ENCODE data around the gene RPL39. TPM values are rescaled to one million over a fixed set of nuclear protein-coding genes. Genes with fewer than 3 reads are reported as not detected.
"Not testable (repeated sequence)": the region's sequence is repeated elsewhere in the genome, so short reads cannot be mapped to it uniquely, and the experiment has no call there.

RPL39 gene
- total RNA-seq, 1 experiment from 2014 or later, result 9,259 TPM

GRCh38 chrX:119757646-119757978 lies 33.8 kb downstream of the RPL39 start:
- Histone ChIP-seq H3K27ac (no peak overlapping the region), H3K36me3 (no peaks in the 10 kb centered on the region), H3K9me3 (replicated peaks) (no peaks in the 10 kb centered on the region), H3K27me3 (no peaks in the 10 kb centered on the region), H3K4me3 (no peak overlapping the region), H3K4me1 (peaks cover 17% of the 10 kb centered on the region)
- DNase-seq, result no peak

- no peaks in the 10 kb centered on the region for H3K27me3 ChIP-seq
- peaks cover 17% of the 10 kb centered on the region for H3K4me1 ChIP-seq
- peak overlapping the region; percentile 35 for H3K27ac ChIP-seq
- no peak overlapping the region for H3K4me3 ChIP-seq
- DNase-seq, result no peak
- no peaks in the 10 kb centered on the region for H3K9me3 ChIP-seq (replicated peaks)
- no peaks in the 10 kb centered on the region for H3K36me3 ChIP-seq
These were observed 34.3 kb downstream of the RPL39 start for GRCh38 chrX:119756926-119757635.

- Histone ChIP-seq H3K9me3 (replicated peaks) (no peaks in the 10 kb centered on the region), H3K27ac (peak overlapping the region; percentile 35), H3K4me1 (peaks cover 17% of the 10 kb centered on the region), H3K36me3 (no peaks in the 10 kb centered on the region), H3K4me3 (peak overlapping the region; percentile 9; the same call in 1 of the 2 replicates), H3K27me3 (no peaks in the 10 kb centered on the region)
- DNase-seq, result peak; percentile 62 to 63
These were observed 35.4 kb downstream of the RPL39 start for GRCh38 chrX:119755981-119756533.

DNA sequence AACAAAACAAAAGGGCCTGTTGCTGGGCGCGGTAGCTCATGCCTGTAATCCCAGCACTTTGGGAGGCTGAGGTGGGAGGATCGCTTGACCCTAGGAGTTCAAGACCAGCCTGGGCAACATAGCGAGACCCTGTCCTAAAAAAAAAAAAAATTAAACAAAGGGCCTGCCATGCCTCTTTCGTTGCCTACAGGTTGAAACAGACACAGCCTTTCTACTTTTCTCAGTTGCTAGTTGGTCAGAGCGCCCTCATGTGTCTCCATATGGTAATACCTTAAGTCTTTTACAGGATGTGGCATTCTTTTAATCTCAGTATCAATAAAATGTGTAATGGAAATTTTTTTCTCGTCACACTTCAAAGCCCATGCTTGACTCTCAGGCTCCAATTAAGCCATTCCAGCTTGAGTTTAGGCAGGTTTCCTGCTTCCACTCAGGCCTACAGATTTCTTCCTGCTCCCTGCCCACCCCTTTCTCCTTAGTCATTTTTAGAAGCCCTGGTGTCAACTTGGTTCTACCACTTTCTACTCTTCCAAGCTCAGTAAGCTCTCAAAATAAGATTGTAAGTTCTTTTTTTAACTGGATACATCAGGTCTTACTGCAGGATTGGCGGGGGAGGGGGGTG lies 37.7 kb downstream of the RPL39 start:
- Histone ChIP-seq H3K4me3 (no peak overlapping the region), H3K27me3 (no peaks in the 10 kb centered on the region), H3K27ac (no peak overlapping the region), H3K36me3 (no peaks in the 10 kb centered on the region), H3K9me3 (replicated peaks) (no peaks in the 10 kb centered on the region), H3K4me1 (peaks cover 17% of the 10 kb centered on the region)
- DNase-seq, result peak; percentile 45 to 80

- H3K27me3 ChIP-seq, result no peaks in the 10 kb centered on the region
- no peak overlapping the region for H3K4me3 ChIP-seq
- H3K36me3 ChIP-seq, result no peaks in the 10 kb centered on the region
- H3K9me3 ChIP-seq (replicated peaks), result no peaks in the 10 kb centered on the region
- no peak overlapping the region for H3K27ac ChIP-seq
- H3K4me1 ChIP-seq, result peaks cover 17% of the 10 kb centered on the region
- DNase-seq, result no peak
These were observed 38.4 kb downstream of the RPL39 start for GRCh38 chrX:119753001-119753400.

GRCh38 chrX:119750751-119751150 lies 40.7 kb downstream of the RPL39 start:
- H3K4me3 ChIP-seq; H3K4me1 ChIP-seq; H3K27ac ChIP-seq; H3K27me3 ChIP-seq; H3K36me3 ChIP-seq; H3K9me3 ChIP-seq (replicated peaks); DNase-seq: not testable (repeated sequence)

DNA sequence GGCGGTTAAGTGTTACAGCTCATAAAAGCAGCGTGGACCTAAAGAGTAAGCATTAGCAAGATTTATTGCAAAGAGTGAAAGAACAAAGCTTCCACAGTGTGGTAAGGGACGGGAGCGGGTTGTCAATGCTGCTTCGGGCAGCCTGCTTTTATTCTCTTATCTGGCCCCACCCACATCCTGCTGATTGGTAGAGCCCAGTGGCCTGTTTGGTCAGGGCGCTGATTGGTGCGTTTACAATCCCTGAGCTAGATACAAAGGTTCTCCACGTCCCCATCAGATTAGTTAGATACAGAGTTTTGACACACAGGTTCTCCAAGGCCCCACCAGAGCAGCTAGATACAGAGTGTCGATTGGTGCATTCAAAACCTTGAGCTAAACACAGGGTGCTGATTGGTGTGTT lies 41.3 kb downstream of the RPL39 start:
- H3K4me1 ChIP-seq; H3K36me3 ChIP-seq; H3K9me3 ChIP-seq (replicated peaks); H3K27ac ChIP-seq; DNase-seq; H3K4me3 ChIP-seq; H3K27me3 ChIP-seq: not testable (repeated sequence)

DNA sequence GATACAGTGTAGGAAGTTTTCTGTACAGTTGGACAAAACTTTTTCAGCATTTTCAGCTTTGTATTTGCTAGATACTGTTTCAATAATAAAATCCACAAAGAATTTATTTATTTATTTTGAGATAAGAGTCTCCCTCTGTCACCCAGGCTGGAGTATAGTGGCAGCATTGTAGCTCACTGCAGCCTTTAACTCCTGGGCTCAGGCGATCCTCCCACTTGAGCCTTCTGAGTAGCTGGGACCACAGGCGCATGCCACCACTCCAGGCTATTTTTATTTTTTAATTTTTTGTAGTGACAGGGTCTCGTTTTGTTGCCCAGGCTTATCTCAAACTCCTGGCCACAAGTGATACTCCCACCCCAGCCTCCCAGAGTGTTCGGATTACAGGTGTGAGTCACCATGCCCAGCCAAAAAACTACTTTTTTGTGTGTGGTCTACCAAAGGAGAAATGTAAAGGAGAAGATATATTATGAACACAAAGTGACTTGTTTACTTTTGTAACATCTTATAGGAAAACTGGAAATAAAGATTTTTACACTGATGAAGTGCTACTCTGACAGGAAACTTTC lies 46.1 kb downstream of the RPL39 start:
- Histone ChIP-seq H3K27me3 (no peaks in the 10 kb centered on the region), H3K9me3 (replicated peaks) (no peaks in the 10 kb centered on the region), H3K4me1 (0 out of 2 replicates have a peak, but pooled peaks cover 3% of the 10 kb centered on the region), H3K27ac (no peak overlapping the region), H3K36me3 (no peaks in the 10 kb centered on the region), H3K4me3 (no peak overlapping the region)
- peak in 1 of 2 experiments; percentile 37 for DNase-seq

GRCh38 chrX:119738742-119739141 lies 52.7 kb downstream of the RPL39 start:
- Histone ChIP-seq H3K4me1 (peaks cover 19% of the 10 kb centered on the region), H3K4me3 (no peak overlapping the region), H3K27ac (no peak overlapping the region), H3K27me3 (peaks cover 3% of the 10 kb centered on the region; the same call in 1 of the 2 replicates), H3K9me3 (replicated peaks) (no peaks in the 10 kb centered on the region), H3K36me3 (no peaks in the 10 kb centered on the region)
- no peak for DNase-seq

Other genes starting within 250 kb of the RPL39 start
- gene STEEP1, start 226.2 kb downstream of the RPL39 start, total RNA-seq (2014; rRNA removed; shearing (Covaris generic)), result 88.9 and 91.5 TPM in 2 replicates
- gene UBE2A, start 217.1 kb downstream of the RPL39 start, total RNA-seq (2014; rRNA removed; shearing (Covaris generic)), result 85.1 and 90.5 TPM in 2 replicates
- 27.7 and 27.8 TPM in 2 replicates for gene NKRF, start 185.2 kb downstream of the RPL39 start, total RNA-seq (2014; rRNA removed; shearing (Covaris generic))
- gene SEPTIN6, start 98.5 kb downstream of the RPL39 start, total RNA-seq (2014; rRNA removed; shearing (Covaris generic)), result 70.9 and 73.8 TPM in 2 replicates
- gene SOWAHD, start 33.0 kb downstream of the RPL39 start, total RNA-seq (2014; rRNA removed; shearing (Covaris generic)), result not detected in 2 replicates
- 25.1 and 33.9 TPM in 2 replicates for gene UPF3B, start 61.3 kb upstream of the RPL39 start, total RNA-seq (2014; rRNA removed; shearing (Covaris generic))
- gene RNF113A, start 80.1 kb upstream of the RPL39 start, total RNA-seq (2014; rRNA removed; shearing (Covaris generic)), result 48.5 and 51.9 TPM in 2 replicates
- gene NDUFA1, start 80.2 kb upstream of the RPL39 start, total RNA-seq (2014; rRNA removed; shearing (Covaris generic)), result 278 and 293 TPM in 2 replicates
- gene AKAP14, start 104.3 kb upstream of the RPL39 start, total RNA-seq (2014; rRNA removed; shearing (Covaris generic)), result not detected in 2 replicates
- 14.2 and 15.3 TPM in 2 replicates for gene NKAP, start 152.1 kb upstream of the RPL39 start, total RNA-seq (2014; rRNA removed; shearing (Covaris generic))

Measured in SJCRH30 (cell line).